SK-N-SH (cell line): ENCODE data around the gene ENKUR.

Source experiments
- GATA2 ChIP-seq: sonication (generic); formaldehyde crosslinking; IDR thresholded peaks from 2 replicates; pipeline ENCODE4 v1.5.0; 2020; ENCODE audit warnings: mild to moderate bottlenecking, missing genetic modification reagents
- RAD21 ChIP-seq: IDR thresholded peaks from 2 replicates; pipeline ENCODE4 v1.6.1; 2012; ENCODE audit warnings: mild to moderate bottlenecking, low read length
- RXRA ChIP-seq: IDR thresholded peaks from 2 replicates; pipeline ENCODE4 v1.4.0; 2012; ENCODE audit warnings: low read depth, mild to moderate bottlenecking, borderline replicate concordance
- SIN3A ChIP-seq: IDR thresholded peaks from 2 replicates; pipeline ENCODE4 v1.6.1; 2012; ENCODE audit warnings: low read depth, mild to moderate bottlenecking, low read length, moderate library complexity, borderline replicate concordance
- TAF1 ChIP-seq: IDR thresholded peaks from 2 replicates; pipeline ENCODE4 v1.6.1; 2012; ENCODE audit warnings: low read depth, mild to moderate bottlenecking, low read length, moderate library complexity, borderline replicate concordance
- TCF12 ChIP-seq: IDR thresholded peaks from 2 replicates; pipeline ENCODE4 v1.4.0; 2012
- TF ChIP-seq, protein P1 (sequence below): fragments of 200-600 bp; sonication (generic); IDR thresholded peaks from 2 replicates; pipeline ENCODE4 v1.6.1; 2017; ENCODE audit warnings: antibody characterized with exemption, mild to moderate bottlenecking, moderate library complexity

DNA sequence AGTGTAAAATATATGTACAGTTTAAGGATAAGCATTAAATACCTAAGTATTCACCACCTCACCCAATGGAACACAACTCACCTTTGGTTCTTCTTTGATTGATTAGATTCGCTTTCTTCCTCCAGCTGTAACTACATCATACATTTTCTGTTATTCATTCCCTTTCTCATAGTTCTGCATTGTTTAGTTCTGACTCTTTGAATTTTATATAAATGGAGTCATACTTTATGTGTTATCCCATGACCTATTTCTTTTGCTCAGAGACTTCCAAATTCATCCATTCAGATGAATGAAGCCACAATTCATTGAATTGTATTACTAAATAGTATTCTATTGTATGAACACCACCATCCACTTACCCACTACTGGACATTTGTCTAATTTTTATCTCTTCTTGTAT is 12.8 kb upstream of the ENKUR start:
- TF ChIP-seq TCF12 (no peak), RXRA (no peak), SIN3A (no peak), GATA2 (CRISPR knock-in tag) (no peak), TAF1 (no peak), RAD21 (no peak)
- TF ChIP-seq, protein P1, sequence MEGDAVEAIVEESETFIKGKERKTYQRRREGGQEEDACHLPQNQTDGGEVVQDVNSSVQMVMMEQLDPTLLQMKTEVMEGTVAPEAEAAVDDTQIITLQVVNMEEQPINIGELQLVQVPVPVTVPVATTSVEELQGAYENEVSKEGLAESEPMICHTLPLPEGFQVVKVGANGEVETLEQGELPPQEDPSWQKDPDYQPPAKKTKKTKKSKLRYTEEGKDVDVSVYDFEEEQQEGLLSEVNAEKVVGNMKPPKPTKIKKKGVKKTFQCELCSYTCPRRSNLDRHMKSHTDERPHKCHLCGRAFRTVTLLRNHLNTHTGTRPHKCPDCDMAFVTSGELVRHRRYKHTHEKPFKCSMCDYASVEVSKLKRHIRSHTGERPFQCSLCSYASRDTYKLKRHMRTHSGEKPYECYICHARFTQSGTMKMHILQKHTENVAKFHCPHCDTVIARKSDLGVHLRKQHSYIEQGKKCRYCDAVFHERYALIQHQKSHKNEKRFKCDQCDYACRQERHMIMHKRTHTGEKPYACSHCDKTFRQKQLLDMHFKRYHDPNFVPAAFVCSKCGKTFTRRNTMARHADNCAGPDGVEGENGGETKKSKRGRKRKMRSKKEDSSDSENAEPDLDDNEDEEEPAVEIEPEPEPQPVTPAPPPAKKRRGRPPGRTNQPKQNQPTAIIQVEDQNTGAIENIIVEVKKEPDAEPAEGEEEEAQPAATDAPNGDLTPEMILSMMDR = no peak
